Fibroblast of upper back skin (primary cell): ENCODE results near the gene BAZ1B.
A peak's percentile ranks its signal among the peaks of the same experiment; 100 is the strongest.
"Not testable (repeated sequence)": the region's sequence is repeated elsewhere in the genome, so short reads cannot be mapped to it uniquely, and the experiment has no call there.

Source experiments
- DNase-seq: peaks from one replicate; pipeline ENCODE4 v3.0.0-alpha.2; 2013

Gene BAZ1B

GRCh38 chr7:73443548-73444255 is 78.4 kb downstream of the BAZ1B start:
- DNase-seq, result peak; percentile 30

- DNase-seq, result no peak
Measured at GRCh38 chr7:73442903-73443500, 79.1 kb downstream of the BAZ1B start.

GRCh38 chr7:73442222-73442902 is 79.7 kb downstream of the BAZ1B start:
- no peak for DNase-seq

GRCh38 chr7:73439410-73439704 is 82.7 kb downstream of the BAZ1B start:
- no peak for DNase-seq

- DNase-seq, result no peak
Measured at GRCh38 chr7:73438547-73439409, 83.3 kb downstream of the BAZ1B start.

GRCh38 chr7:73437621-73438416 is 84.3 kb downstream of the BAZ1B start:
- no peak for DNase-seq

DNA sequence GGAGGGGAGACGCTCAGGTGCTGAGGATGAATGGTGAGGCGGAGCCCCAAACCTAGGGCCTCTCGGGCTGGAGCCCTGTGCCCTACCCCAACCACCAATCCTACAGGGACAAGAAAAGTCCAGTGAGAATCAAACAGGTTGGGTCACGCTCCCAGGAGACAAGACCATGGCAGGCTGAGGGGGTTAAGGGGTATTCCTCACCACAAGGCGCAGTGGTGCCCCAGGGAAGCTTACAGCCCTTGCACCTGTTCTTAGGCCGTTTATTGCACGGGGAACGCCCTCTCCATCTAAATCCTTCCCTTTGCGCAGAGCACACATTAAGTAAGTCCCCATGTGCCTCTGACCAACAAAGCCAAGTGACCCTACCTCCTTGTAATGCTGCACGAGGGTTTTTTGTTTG is 85.0 kb downstream of the BAZ1B start:
- DNase-seq, result no peak

DNA sequence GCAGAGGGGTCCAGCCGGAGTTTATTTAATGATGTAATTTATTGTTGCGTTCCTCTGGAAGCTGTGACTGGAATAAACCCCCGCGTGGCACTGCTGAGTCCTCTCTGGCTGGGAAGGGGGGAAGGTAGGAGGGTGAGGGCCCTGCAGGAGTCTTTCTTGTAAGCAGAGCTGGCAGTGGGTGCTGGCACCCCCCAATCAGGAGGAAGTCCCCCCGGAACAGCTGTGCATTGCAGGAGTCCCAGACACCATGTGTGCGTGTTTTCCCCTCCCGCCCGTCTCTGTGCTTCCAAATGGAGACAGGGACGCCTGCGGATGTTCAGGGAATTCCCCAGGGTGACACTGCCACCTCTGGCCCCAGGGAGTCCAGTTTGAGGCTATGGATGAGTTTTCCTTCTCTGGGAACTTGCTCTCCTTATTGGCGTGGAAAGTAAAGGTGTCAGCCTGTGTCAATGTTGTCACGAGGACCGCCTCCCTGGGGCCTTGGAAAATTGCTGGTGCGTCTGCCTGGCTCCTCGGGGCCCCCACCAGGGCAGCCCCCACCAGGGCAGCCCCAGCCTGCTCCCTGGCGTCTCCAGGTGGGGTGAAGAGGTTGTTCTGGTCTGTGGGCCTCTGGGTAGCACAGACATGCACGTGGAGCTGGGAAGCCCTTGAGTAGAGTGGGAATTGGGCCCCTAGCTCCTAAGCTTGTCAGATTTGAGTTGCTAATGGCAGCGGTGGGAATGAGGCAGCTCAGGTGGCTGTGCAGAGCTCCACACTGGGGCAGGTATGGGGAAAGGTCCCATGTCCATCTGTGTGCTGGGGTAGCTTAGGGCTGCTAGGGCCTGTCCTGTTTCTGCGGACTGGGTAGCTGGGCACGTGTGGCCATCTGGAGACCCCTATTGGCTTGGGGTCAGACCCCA is 85.8 kb downstream of the BAZ1B start:
- no peak for DNase-seq

DNA sequence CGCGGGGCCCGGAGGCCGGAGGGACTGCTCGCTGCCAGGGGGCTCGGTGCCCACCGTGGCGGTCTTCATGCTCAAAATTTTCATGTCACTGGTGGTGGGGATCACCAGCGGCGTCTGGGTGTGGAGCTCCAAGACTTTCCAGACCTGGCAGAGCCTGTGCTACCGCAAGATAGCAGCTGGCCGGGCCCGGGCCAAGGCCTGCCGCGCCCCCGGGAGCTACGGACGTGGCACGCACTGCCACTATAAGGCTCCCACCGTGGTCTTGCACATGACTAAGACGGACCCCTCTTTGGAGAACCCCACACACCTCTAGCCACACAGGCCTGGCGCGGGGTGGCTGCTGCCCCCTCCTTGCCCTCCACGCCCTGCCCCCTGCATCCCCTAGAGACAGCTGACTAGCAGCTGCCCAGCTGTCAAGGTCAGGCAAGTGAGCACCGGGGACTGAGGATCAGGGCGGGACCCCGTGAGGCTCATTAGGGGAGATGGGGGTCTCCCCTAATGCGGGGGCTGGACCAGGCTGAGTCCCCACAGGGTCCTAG is 86.6 kb downstream of the BAZ1B start:
- DNase-seq, result no peak

GRCh38 chr7:73434701-73435069 is 87.4 kb downstream of the BAZ1B start:
- DNase-seq, result no peak

DNA sequence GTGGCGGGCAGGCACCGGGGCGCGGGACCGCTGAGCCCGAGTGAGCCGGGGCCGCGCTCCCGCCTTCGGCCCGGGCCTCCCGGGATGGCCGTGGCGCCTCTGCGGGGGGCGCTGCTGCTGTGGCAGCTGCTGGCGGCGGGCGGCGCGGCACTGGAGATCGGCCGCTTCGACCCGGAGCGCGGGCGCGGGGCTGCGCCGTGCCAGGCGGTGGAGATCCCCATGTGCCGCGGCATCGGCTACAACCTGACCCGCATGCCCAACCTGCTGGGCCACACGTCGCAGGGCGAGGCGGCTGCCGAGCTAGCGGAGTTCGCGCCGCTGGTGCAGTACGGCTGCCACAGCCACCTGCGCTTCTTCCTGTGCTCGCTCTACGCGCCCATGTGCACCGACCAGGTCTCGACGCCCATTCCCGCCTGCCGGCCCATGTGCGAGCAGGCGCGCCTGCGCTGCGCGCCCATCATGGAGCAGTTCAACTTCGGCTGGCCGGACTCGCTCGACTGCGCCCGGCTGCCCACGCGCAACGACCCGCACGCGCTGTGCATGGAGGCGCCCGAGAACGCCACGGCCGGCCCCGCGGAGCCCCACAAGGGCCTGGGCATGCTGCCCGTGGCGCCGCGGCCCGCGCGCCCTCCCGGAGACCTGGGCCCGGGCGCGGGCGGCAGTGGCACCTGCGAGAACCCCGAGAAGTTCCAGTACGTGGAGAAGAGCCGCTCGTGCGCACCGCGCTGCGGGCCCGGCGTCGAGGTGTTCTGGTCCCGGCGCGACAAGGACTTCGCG is 88.0 kb downstream of the BAZ1B start:
- DNase-seq, result no peak

DNA sequence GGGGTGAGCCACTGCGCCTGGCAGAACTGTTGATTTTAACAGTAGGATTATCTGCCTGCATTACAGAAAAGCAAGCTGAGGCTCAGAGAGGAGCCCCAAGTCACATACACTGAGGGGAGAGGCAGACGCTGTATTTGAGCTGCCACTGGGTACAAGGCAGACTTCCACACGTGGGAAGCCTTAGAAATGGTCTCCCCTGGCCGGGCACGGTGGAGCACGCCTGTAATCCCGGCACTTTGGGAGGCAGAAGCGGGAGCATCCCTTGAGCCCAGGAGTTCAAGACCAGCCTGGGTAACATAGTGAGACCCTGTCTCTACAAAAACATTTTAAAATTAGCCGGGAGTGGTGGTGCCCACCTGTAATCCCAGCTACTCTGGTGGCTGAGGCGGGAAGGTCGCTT is 89.4 kb downstream of the BAZ1B start:
- no peak for DNase-seq

DNA sequence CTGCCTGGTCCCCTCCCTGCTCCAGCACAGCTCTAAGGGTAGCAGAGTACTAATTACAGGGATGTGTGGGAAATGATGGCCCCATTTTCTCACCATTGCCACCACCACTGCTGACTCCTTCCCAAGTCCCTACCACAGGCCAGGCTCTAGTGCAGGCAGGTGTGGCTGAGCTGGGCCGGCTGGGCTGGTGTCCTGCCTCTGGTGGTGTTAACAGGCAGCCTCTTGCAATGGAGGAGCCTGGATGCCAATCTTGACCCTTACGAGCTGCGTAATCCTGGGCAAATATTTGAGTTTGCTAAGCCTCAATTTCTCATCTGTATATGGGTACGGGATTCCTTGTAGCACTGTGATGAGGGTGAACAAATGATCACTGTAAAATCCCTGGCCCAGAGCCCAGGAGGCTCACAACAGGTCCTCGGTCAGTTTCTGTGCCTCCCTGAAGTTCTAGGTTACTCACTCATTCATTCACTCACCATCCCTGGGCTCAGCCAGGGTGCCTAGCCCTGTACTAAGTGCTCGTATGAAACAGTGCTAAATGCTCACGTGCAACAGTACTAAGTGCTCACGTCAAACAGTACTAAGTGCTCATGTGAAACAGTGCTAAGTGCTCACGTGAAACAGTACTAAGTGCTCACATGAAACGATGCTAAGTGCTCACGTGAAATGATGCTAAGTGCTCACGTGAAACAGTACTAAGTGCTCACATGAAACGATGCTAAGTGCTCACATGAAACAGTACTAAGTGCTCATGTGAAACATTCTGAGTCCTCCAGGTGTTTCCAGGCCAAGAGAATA is 90.9 kb downstream of the BAZ1B start:
- no peak for DNase-seq

GRCh38 chr7:73430540-73430939 is 91.6 kb downstream of the BAZ1B start:
- not testable (repeated sequence) for DNase-seq

DNA sequence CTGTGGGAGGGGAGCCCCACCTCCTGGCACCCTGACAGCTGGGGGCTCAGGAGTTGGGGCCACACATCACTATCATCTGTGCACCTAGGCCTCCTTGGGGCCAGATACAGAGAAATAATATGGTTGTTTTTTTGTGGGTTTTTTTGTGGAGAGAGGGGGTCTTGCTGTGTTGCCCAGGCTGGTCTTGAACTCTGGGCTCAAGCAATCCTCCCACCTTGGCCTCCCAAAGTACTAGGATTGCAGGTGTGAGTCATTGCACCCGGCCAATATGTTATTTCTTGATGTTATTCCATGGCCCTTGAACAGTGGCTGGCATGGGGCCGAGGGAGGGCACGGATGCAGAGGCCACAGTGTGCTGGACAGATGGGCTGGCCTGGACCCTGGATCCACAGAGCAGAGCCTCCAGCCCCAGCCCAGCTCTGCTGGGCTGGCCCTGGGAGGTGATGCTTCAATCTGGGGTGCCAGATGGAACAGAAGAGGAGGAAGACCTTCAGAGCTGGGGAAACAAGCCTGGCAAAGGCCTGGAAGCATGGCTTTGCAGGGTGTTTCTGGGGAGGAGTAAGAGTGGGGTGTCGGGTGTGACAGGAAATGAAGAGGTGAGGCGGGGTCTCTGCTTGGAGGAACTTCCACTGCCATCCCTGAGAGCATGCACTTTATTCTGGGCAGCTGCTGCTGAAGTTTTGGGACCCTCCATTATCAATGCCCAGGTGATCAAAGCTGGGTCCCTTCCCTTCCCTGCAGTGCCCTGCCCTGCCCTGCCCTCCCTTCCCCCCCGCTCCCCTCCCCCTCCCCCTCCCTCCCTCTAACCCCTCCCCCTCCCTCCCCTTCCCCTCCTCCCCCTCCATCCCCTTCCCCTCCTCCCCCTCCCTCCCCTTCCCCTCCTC is 92.2 kb downstream of the BAZ1B start:
- DNase-seq, result no peak

DNA sequence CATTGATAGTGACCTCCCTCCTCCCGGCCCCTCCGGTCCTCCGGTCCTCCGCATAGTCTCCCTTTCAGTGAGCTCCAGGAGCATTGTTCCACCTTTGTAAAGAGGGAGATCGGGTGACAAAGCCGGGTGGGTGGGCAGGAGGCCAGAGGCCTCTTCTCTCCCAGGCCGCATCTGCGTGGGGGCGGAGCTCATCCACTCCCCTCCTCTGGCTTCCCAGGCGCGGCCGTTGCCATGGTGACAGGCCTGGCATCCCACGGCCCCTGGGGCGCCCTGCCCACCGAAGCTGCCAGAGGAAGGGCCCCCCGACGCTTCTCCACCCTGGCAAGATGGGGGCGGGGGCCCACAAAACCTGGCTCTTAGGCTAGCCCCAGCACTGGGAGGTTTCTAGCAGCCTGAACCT is 92.9 kb downstream of the BAZ1B start:
- DNase-seq, result peak; percentile 31

GRCh38 chr7:73427902-73428787 is 93.9 kb downstream of the BAZ1B start:
- no peak for DNase-seq

DNA sequence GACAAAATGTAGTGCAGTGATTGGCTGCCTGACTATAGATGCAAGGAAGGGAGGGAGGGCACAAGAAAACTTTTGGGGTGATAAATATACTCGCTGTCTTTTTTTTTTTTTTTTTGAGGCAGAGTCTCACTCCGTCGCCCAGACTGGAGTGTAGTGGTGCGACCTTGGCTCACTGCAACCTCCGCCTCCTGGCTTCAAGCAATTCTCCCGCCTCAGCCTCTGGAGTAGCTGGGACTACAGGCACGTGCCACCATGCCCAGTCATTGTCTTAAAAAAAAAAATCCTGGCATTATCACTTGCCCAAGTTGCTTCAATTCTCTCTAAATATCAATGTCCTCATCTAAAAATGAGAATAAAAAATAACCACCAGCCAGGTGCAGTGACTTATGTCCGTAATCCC is 96.1 kb downstream of the BAZ1B start:
- no peak for DNase-seq
